ENCODE measurements around the gene DPF1.

DNA sequence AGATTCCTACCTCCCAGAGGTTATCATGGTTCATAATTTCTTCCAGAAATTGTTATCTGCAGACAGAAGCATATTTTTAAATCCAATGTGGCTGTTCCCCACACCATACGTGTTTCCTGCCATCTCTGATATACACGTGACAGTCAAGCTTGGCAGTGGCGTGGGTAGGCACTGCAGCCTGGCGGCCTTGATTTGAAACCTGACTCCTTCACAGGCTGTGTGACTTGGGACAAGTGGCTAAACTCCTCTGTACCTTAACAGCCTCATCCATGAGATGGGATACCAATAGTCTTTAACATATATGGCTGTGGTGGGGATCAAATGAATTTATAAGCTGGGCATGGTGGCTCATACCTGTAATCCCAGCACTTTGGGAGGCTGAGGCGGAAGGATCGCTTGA, 33.2 kb downstream of the DPF1 start:
- TF ChIP-seq RARB (CRISPR knock-in tag; IDR thresholded peaks at IDR 0.05), result no peak
- TF ChIP-seq ZFP30 (CRISPR knock-in tag; IDR thresholded peaks at IDR 0.05), result no peak
- no peak for TF ChIP-seq ZFP3 (CRISPR knock-in tag; IDR thresholded peaks at IDR 0.05)
